HG02885 (cell line): ENCODE measurements around the gene BCL2L12.
"Not testable (repeated sequence)": the region's sequence is repeated elsewhere in the genome, so short reads cannot be mapped to it uniquely, and the experiment has no call there.

Experiments used
- ATAC-seq: cut with Tn5 transposase; IDR thresholded peaks from one replicate; pipeline ENCODE4 v1.9.1; 2021; ENCODE audit warnings: mild to moderate bottlenecking; ENCODE audit not compliant: unreplicated experiment, poor library complexity

BCL2L12 gene

DNA sequence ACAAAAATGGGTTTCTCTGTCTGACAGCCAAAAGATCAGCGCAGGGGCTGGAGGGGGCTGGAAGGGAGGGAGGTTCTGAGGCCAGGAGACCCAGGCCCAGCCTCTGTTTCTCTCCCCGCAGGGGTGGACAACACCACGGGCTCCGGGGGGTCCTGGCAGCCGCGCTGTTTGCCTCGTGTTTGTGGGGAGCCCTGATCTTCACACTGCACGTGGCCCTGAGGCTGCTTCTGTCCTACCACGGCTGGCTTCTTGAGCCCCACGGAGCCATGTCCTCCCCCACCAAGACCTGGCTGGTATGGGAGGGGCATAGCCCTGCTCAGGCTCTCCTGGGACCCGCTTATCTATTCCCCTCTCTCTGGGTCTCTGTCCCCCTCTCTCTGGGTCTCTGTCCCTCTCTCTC is 34.8 kb downstream of the BCL2L12 start:
- ATAC-seq, result no peak

DNA sequence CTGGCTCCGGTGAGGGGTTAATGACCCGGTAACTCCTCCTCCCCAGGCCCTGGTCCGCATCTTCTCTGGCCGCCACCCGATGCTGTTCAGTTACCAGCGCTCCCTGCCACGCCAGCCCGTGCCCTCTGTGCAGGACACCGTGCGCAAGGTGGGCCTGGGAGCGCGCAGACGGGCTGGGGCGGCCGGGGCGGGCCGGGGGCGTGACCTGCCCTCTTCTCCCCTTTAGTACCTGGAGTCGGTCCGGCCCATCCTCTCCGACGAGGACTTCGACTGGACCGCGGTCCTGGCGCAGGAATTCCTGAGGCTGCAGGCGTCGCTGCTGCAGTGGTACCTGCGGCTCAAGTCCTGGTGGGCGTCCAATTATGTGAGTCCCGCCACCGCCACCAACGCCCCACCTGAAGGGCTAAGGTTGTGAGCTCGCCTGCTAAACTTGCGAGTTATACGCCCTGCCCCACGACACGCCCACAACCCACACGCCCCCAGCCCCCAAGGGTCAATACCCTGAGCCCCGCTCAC is 35.6 kb downstream of the BCL2L12 start:
- ATAC-seq, result no peak

DNA sequence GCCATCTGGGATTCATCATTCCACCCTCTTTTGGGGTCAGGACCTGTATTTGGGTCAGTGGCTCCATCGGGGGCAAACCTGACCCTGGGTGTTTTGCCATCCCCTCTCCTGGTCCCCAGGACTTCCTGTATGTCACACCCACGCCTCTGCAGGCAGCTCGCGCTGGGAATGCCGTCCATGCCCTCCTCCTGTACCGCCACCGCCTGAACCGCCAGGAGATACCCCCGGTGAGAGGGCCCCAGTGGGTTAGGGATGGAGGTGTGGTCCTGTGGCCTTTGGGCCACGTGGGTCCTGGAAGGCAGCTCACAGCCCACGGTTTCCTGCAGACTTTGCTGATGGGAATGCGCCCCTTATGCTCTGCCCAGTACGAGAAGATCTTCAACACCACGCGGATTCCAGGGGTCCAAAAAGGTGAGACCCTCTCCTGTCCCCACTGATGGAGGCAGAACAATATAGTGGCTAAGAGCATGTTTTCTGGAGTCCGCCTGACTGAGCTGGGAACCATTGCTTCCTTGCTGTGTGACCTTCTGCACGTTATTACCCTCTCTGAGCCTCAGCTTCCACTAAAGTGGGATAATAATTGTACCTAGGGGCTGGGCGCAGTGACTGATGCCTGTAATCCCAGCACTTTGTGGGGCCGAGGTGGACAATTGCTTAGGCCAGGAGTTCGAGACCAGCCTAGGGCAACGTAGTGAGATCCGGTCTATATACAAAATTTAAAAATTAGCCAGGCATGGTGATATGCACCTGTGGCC is 39.3 kb downstream of the BCL2L12 start:
- ATAC-seq, result no peak

DNA sequence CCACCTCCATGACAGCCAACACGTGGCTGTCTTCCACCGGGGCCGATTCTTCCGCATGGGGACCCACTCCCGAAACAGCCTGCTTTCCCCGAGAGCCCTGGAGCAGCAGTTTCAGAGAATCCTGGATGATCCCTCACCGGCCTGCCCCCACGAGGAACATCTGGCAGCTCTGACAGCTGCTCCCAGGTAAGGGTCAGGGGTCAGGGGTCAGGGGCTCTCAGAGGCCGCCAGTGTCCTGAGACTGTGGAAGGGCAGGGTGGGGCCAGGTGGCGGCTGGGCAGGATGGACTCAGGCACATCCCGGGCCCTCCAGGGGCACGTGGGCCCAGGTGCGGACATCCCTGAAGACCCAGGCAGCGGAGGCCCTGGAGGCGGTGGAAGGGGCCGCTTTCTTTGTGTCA is 40.2 kb downstream of the BCL2L12 start:
- no peak for ATAC-seq

DNA sequence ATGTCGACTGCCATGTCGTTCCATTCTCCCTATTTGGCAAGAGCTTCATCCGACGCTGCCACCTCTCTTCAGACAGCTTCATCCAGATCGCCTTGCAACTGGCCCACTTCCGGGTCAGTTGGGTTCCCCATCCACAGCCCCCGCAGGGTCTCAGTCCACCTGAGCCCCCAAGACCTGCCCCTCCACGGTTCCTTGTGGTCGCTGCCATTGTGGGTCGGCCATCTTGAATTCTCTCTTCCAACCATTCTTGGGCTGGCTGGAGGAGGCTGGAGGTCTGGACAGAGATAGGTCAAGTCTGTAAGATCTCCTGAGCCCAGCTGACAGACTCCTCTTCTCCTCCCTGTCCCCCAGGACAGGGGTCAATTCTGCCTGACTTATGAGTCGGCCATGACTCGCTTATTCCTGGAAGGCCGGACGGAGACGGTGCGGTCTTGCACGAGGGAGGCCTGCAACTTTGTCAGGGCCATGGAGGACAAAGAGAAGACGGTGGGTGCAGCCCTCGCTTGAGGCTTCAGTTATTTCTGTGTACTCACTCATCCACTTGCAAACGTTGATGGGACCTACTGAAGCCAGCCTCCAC is 44.7 kb downstream of the BCL2L12 start:
- no peak for ATAC-seq

DNA sequence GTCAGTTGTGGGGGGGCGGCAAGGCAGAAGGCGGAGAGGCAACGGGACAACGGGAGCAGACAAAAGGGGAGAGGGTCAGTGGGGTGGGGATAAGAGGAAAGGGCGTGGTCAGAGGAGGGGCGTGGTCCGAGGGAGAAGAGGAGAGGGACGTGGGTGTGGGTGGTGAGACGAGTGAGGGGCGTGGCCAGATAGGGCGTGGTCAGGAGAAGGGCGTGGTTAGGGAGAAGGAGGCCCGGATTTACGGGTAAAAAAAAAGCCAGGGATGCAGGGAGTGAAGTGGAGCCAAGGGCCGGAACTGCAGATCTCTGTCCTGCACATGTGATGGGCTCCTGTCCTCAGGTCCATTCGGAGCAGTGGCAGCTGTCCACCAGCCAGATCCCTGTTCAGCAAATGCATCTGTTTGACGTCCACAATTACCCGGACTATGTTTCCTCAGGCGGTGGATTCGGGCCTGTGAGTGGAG is 46.7 kb downstream of the BCL2L12 start:
- no peak for ATAC-seq

DNA sequence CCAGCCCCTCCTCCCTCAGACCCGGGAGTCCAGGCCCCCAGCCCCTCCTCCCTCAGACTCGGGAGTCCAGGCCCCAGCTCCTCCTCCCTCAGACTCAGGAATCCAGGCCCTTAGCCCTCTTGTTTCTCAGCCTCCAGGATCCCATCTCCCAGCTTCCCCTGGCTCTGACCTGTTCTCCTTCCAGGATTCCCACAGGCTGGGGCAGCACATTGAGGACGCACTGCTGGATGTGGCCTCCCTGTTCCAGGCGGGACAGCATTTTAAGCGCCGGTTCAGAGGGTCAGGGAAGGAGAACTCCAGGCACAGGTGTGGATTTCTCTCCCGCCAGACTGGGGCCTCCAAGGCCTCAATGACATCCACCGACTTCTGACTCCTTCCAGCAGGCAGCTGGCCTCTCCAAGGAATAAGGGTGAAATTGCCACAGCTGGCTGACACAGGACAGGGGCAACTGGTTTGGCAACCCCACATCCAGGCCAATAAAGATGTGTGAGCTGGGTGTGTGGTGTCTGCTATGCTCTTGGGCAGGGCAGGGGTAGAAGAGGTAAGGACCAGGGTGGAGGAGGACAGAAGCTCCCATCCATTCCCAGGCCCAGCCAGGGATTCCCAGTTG is 47.6 kb downstream of the BCL2L12 start:
- ATAC-seq, result no peak

DNA sequence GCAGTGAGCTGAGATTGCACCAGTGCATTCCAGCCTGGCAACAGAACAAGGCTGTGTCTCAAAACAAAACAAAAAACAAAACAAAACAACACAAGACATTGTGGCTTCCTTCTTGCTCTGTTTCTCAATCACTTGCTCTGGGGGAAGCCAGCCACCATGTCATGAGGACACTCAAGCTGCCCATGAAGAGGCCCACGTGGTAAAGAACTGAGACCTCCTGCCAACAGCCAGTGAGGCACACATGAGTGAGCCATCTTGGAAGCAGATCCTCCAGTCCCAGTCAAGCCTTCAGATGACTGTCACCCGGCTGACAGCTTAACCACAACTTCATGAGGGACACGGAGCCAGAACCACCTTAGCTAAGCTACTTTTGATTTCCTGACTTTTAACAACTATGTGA is 50.4 kb downstream of the BCL2L12 start:
- no peak for ATAC-seq

DNA sequence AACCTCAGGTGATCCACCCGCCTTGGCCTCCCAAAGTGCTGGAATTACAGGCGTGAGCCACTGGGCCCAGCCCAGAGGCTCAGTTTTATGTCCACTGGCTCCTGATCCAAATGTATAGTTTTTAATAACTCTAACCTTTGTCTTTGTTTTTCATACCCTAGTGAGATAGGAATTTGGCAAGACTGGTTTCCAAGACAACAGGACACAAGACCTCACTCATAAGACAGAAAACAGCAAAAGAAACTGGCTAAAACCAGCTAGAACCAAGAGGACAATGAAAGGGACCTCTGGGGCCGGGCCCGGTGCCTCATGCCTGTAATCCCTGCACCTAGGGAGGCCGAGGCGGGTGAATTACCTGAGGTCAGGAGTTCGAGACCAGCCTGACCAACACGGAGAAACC is 52.8 kb downstream of the BCL2L12 start:
- no peak for ATAC-seq

DNA sequence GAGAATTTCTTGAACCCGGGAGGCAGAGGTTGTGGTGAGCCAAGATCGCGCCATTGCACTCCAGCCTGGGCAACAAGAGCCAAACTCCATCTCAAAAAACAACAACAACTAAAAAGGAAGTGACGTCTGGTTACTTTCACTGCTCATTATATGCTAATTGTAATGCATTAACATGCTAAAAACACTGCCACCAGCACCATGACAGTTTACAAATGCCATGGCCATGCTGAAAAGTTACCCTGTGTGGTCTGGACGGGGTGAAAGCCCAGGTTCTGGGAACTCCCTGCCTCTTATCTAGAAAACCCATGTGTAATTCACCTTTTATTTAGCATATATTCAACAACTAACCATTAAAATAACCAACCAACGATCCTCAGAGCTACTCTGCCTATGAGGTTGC is 53.3 kb downstream of the BCL2L12 start:
- ATAC-seq, result no peak

DNA sequence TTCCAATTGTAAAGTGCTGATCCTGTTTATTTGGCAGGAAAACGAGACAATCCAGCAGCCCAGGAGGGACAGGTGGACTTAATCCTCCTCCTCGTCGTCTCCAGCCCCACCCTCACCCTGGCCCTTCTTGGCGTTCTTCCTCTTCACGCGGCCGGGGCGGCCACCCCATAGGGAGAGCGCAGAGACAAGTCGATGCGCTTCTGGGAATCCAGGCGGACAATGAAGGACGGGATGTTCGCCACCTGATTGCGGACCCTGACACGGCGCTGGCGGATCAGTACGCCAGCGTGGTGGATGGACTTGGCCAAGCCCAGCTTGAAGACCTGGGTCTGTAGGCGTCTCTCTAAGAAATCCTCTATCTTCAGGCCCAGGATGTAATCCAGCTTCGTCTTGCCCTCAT is 53.7 kb downstream of the BCL2L12 start:
- not testable (repeated sequence) for ATAC-seq
